ENCODE measurements around the gene METRNL. TPM values are rescaled to one million over a fixed set of nuclear protein-coding genes. Genes with fewer than 3 reads are reported as not detected.
A peak's percentile ranks its signal among the peaks of the same experiment; 100 is the strongest.

The METRNL gene
- total and polyA plus RNA-seq, 4 donors, result 0.67 to 9.0 (median 8.6) TPM

- peaks cover 0 to under 1% (median 0%) of the 10 kb centered on the region in 4 donors for H3K27me3 ChIP-seq (ENCODE audit: control insufficient read depth in 4 of 4, insufficient read depth in 4 of 4, low read length in 3 of 4)
- no peaks in the 10 kb centered on the region for H3K9me3 ChIP-seq (ENCODE audit: control insufficient read depth in 4 of 4, low read length in 3 of 4)
- 56% methylated on average over 6 of the region's 6 CpGs for WGBS
- peaks cover 0 to 19% (median 8%) of the 10 kb centered on the region in 4 donors for H3K4me1 ChIP-seq (ENCODE audit: control insufficient read depth in 4 of 4, insufficient read depth in 4 of 4, low read length in 3 of 4)
- DNase-seq (ENCODE audit: low spot score), result no peak
- TF ChIP-seq RAD21 (IDR thresholded peaks at IDR 0.05), result peak in 1 of 2 donors; percentile 18
- no peak for TF ChIP-seq REST (IDR thresholded peaks at IDR 0.05)
- no peak overlapping the region for H3K27ac ChIP-seq (ENCODE audit: low read depth in 1 of 2, low read length in 2 of 2)
- H3K36me3 ChIP-seq (ENCODE audit: control insufficient read depth in 4 of 4, insufficient read depth in 3 of 4, low read depth in 1 of 4, low read length in 3 of 4), result no peaks in the 10 kb centered on the region
- no peak overlapping the region for H3K4me3 ChIP-seq (ENCODE audit: low read depth in 1 of 3, low read length in 3 of 3)
- H3K9ac ChIP-seq (ENCODE audit: low read depth in 1 of 2, low read length in 2 of 2), result no peak overlapping the region
Measured at GRCh38 chr17:83076938-83077337, 2.5 kb upstream of the METRNL start.

- H3K4me1 ChIP-seq (ENCODE audit: control insufficient read depth in 4 of 4, insufficient read depth in 4 of 4, low read length in 3 of 4), result peaks cover 0 to 19% (median 8%) of the 10 kb centered on the region in 4 donors
Measured at GRCh38 chr17:83077411-83077810, 2.0 kb upstream of the METRNL start.

GRCh38 chr17:83077939-83078338 is 1.5 kb upstream of the METRNL start:
- H3K4me3 ChIP-seq (ENCODE audit: low read depth in 1 of 3, low read length in 3 of 3), result no peak overlapping the region
- H3K4me1 ChIP-seq (ENCODE audit: control insufficient read depth in 4 of 4, insufficient read depth in 4 of 4, low read length in 3 of 4), result peaks cover 0 to 19% (median 8%) of the 10 kb centered on the region in 4 donors
- no peaks in the 10 kb centered on the region for H3K36me3 ChIP-seq (ENCODE audit: control insufficient read depth in 4 of 4, insufficient read depth in 3 of 4, low read depth in 1 of 4, low read length in 3 of 4)
- WGBS, result 51% methylated on average over 7 of the region's 7 CpGs
- no peaks in the 10 kb centered on the region for H3K9me3 ChIP-seq (ENCODE audit: control insufficient read depth in 4 of 4, low read length in 3 of 4)
- H3K27me3 ChIP-seq (ENCODE audit: control insufficient read depth in 4 of 4, insufficient read depth in 4 of 4, low read length in 3 of 4), result peaks cover 0 to 3% (median 0%) of the 10 kb centered on the region in 4 donors
- H3K9ac ChIP-seq (ENCODE audit: low read depth in 1 of 2, low read length in 2 of 2), result no peak overlapping the region
- DNase-seq (ENCODE audit: low spot score), result no peak
- no peak overlapping the region for H3K27ac ChIP-seq (ENCODE audit: low read depth in 1 of 2, low read length in 2 of 2)
- TF ChIP-seq HNF4G (IDR thresholded peaks at IDR 0.05) (no peak), HNF4A (conservative IDR thresholded peaks at IDR 0.05) (no peak), RXRA (IDR thresholded peaks at IDR 0.05) (no peak), TAF1 (conservative IDR thresholded peaks at IDR 0.05) (no peak), REST (IDR thresholded peaks at IDR 0.05) (no peak), ZBTB33 (IDR thresholded peaks at IDR 0.05) (no peak), ATF3 (IDR thresholded peaks at IDR 0.05) (no peak), JUND (IDR thresholded peaks at IDR 0.05) (no peak)

More at GRCh38 chr17:83077411-83077810, 2.0 kb upstream of the METRNL start:
- Histone ChIP-seq H3K4me3 (ENCODE audit: low read depth in 1 of 3, low read length in 3 of 3) (no peak overlapping the region), H3K9ac (ENCODE audit: low read depth in 1 of 2, low read length in 2 of 2) (no peak overlapping the region), H3K27ac (ENCODE audit: low read depth in 1 of 2, low read length in 2 of 2) (no peak overlapping the region), H3K27me3 (ENCODE audit: control insufficient read depth in 4 of 4, insufficient read depth in 4 of 4, low read length in 3 of 4) (peaks cover 0 to 3% (median 0%) of the 10 kb centered on the region in 4 donors), H3K9me3 (ENCODE audit: control insufficient read depth in 4 of 4, low read length in 3 of 4) (no peaks in the 10 kb centered on the region), H3K36me3 (ENCODE audit: control insufficient read depth in 4 of 4, insufficient read depth in 3 of 4, low read depth in 1 of 4, low read length in 3 of 4) (no peaks in the 10 kb centered on the region)
- 66% methylated on average over 11 of the region's 11 CpGs for WGBS
- TF ChIP-seq CTCF (IDR thresholded peaks at IDR 0.05; ENCODE audit: low read depth, low read length, missing input control), result no peak
- TF ChIP-seq GABPA (IDR thresholded peaks at IDR 0.05 in 1 of 2, conservative IDR thresholded peaks at IDR 0.05 in 1 of 2), result no peak
- TF ChIP-seq ATF3 (IDR thresholded peaks at IDR 0.05), result no peak
- TF ChIP-seq TAF1 (conservative IDR thresholded peaks at IDR 0.05), result no peak
- TF ChIP-seq FOXA2 (IDR thresholded peaks at IDR 0.05), result no peak
- TF ChIP-seq SP1 (IDR thresholded peaks at IDR 0.05), result no peak
- DNase-seq (ENCODE audit: low spot score), result no peak
